ENCODE measurements around the gene TSHZ2.

GRCh38 chr20:53146201-53146891 is 174.2 kb downstream of the TSHZ2 start:
- TF ChIP-seq POLR2AphosphoS5 (IDR thresholded peaks at IDR 0.05; ENCODE audit: low read depth, low read length) (no peak), TAF1 (IDR thresholded peaks at IDR 0.05; ENCODE audit: borderline replicate concordance, insufficient read depth, low read length) (no peak)

Measured in PFSK-1 (cell line).